ENCODE measurements around the gene TSR3. TPM values are rescaled to one million over a fixed set of nuclear protein-coding genes. Genes with fewer than 3 reads are reported as not detected.

Gene TSR3
- total and polyA plus RNA-seq, 4 donors, result 20.3 to 29.9 (median 28.9) TPM

- H3K4me1 ChIP-seq (ENCODE audit: control insufficient read depth in 4 of 4, insufficient read depth in 4 of 4, low read length in 3 of 4), result peaks cover 5 to 35% (median 25%) of the 10 kb centered on the region in 4 donors
- H3K27ac ChIP-seq (ENCODE audit: low read depth in 1 of 2, low read length in 2 of 2), result peak overlapping the region; percentile 76 to 88
- H3K9me3 ChIP-seq (ENCODE audit: control insufficient read depth in 4 of 4, low read length in 3 of 4), result no peaks in the 10 kb centered on the region
- WGBS, result 26% methylated on average over 12 of the region's 12 CpGs
- H3K36me3 ChIP-seq (ENCODE audit: control insufficient read depth in 4 of 4, insufficient read depth in 3 of 4, low read depth in 1 of 4, low read length in 3 of 4), result no peaks in the 10 kb centered on the region
- H3K27me3 ChIP-seq (ENCODE audit: control insufficient read depth in 4 of 4, insufficient read depth in 4 of 4, low read length in 3 of 4), result no peaks in the 10 kb centered on the region
- TF ChIP-seq HNF4A (conservative IDR thresholded peaks at IDR 0.05) (peak in 1 of 2 donors; percentile 25), CTCF (IDR thresholded peaks at IDR 0.05; ENCODE audit: low read depth, low read length, missing input control) (no peak)
- peak overlapping the region; percentile 45 to 50 for H3K9ac ChIP-seq (ENCODE audit: low read depth in 1 of 2, low read length in 2 of 2)
- DNase-seq (ENCODE audit: low spot score), result no peak
- H3K4me3 ChIP-seq (ENCODE audit: low read depth in 1 of 3, low read length in 3 of 3), result no peak overlapping the region
These were observed 51.8 kb downstream of the TSR3 start for GRCh38 chr16:1299868-1300203.

Other genes with a start within 250 kb of the TSR3 start
- 1 to 10 TPM; 4.2 to 8.5 TPM for gene CACNA1H, start 198.8 kb downstream of the TSR3 start, total RNA-seq
- 1 to 10 TPM in 1 of 2 donors, under 1 TPM in 1; 0.21 to 7.9 TPM for gene CACNA1H, start 198.8 kb downstream of the TSR3 start, polyA plus RNA-seq
- not detected for gene TPSG1, start 126.6 kb downstream of the TSR3 start, total RNA-seq
- gene TPSG1, start 126.6 kb downstream of the TSR3 start, polyA plus RNA-seq, result under 1 TPM in 1 of 2 donors, not detected in 1; 0.55 TPM
- gene TPSB2, start 121.7 kb downstream of the TSR3 start, total RNA-seq, result under 1 TPM; 0.09 to 0.67 TPM
- gene TPSB2, start 121.7 kb downstream of the TSR3 start, polyA plus RNA-seq, result 10 to 100 TPM in 1 of 2 donors, under 1 TPM in 1; 0.24 to 12.7 TPM
- 1 to 10 TPM in 1 of 2 donors, under 1 TPM in 1; 0.23 to 1.1 TPM for gene TPSAB1, start 111.2 kb downstream of the TSR3 start, total RNA-seq
- gene TPSAB1, start 111.2 kb downstream of the TSR3 start, polyA plus RNA-seq, result 10 to 100 TPM in 1 of 2 donors, 1 to 10 TPM in 1; 1.4 to 10.8 TPM
- gene TPSD1, start 95.8 kb downstream of the TSR3 start, total RNA-seq, result under 1 TPM in 1 of 2 donors, not detected in 1; 0.28 TPM
- under 1 TPM in 1 of 2 donors, not detected in 1; 0.40 TPM for gene TPSD1, start 95.8 kb downstream of the TSR3 start, polyA plus RNA-seq
- gene UBE2I, start 42.2 kb downstream of the TSR3 start, total RNA-seq, result 10 to 100 TPM; 21.8 to 23.9 TPM
- gene UBE2I, start 42.2 kb downstream of the TSR3 start, polyA plus RNA-seq, result 10 to 100 TPM; 19.4 to 23.2 TPM
- gene BAIAP3, start 18.2 kb downstream of the TSR3 start, total RNA-seq, result 1 to 10 TPM; 2.3 to 2.8 TPM
- gene BAIAP3, start 18.2 kb downstream of the TSR3 start, polyA plus RNA-seq, result 1 to 10 TPM; 1.6 to 3.8 TPM
- gene GNPTG, start 53 bp upstream of the TSR3 start, total RNA-seq, result 10 to 100 TPM; 24.4 to 31.4 TPM
- gene GNPTG, start 53 bp upstream of the TSR3 start, polyA plus RNA-seq, result 10 to 100 TPM; 50.7 to 79.6 TPM
- gene UNKL, start 62.8 kb upstream of the TSR3 start, total RNA-seq, result 10 to 100 TPM in 1 of 2 donors, 1 to 10 TPM in 1; 7.1 to 14.7 TPM
- 1 to 10 TPM; 3.5 to 6.1 TPM for gene UNKL, start 62.8 kb upstream of the TSR3 start, polyA plus RNA-seq
- 1 to 10 TPM; 6.9 to 8.9 TPM for gene UQCC4, start 68.9 kb upstream of the TSR3 start, total RNA-seq
- gene UQCC4, start 68.9 kb upstream of the TSR3 start, polyA plus RNA-seq, result 10 to 100 TPM; 13.8 to 16.4 TPM
- 1 to 10 TPM in 1 of 2 donors, under 1 TPM in 1; 0.50 to 4.7 TPM for gene PERCC1, start 79.2 kb upstream of the TSR3 start, total RNA-seq
- gene PERCC1, start 79.2 kb upstream of the TSR3 start, polyA plus RNA-seq, result not detected
- under 1 TPM in 1 of 2 donors, not detected in 1; 0.42 TPM for gene CCDC154, start 92.7 kb upstream of the TSR3 start, total RNA-seq
- gene CCDC154, start 92.7 kb upstream of the TSR3 start, polyA plus RNA-seq, result under 1 TPM; 0.18 to 0.39 TPM
- 10 to 100 TPM; 26.1 to 34.4 TPM for gene CLCN7, start 123.2 kb upstream of the TSR3 start, total RNA-seq
- gene CLCN7, start 123.2 kb upstream of the TSR3 start, polyA plus RNA-seq, result 10 to 100 TPM; 13.9 to 36.2 TPM
- gene PTX4, start 137.1 kb upstream of the TSR3 start, total RNA-seq, result under 1 TPM; 0.08 to 0.61 TPM
- not detected for gene PTX4, start 137.1 kb upstream of the TSR3 start, polyA plus RNA-seq
- 10 to 100 TPM; 12.9 to 14.6 TPM for gene TELO2, start 141.5 kb upstream of the TSR3 start, total RNA-seq
- 10 to 100 TPM; 17.8 to 19.3 TPM for gene TELO2, start 141.5 kb upstream of the TSR3 start, polyA plus RNA-seq
- 10 to 100 TPM in 1 of 2 donors, 1 to 10 TPM in 1; 3.5 to 11.7 TPM for gene TMEM204, start 181.8 kb upstream of the TSR3 start, total RNA-seq
- gene TMEM204, start 181.8 kb upstream of the TSR3 start, polyA plus RNA-seq, result 10 to 100 TPM in 1 of 2 donors, 1 to 10 TPM in 1; 9.8 to 14.4 TPM

All from liver (tissue), 9 donors.